D341Med (cell line): ENCODE data around the gene MUC6.

Experiments used
- DNase-seq: peaks from one replicate; pipeline ENCODE4 v3.0.0; 2012; ENCODE audit warnings: low spot score

Gene MUC6

GRCh38 chr11:1072116-1072820, 35.8 kb upstream of the MUC6 start:
- no peak for DNase-seq

GRCh38 chr11:1071571-1072115, 35.1 kb upstream of the MUC6 start:
- no peak for DNase-seq

GRCh38 chr11:1070594-1071462, 34.3 kb upstream of the MUC6 start:
- no peak for DNase-seq

GRCh38 chr11:1069740-1070139, 33.2 kb upstream of the MUC6 start:
- no peak for DNase-seq

- no peak for DNase-seq
Measured at GRCh38 chr11:1067812-1068496, 31.4 kb upstream of the MUC6 start.

- no peak for DNase-seq
Measured at GRCh38 chr11:1064167-1064566, 27.6 kb upstream of the MUC6 start.

- DNase-seq, result no peak
Measured at GRCh38 chr11:1062075-1062820, 25.7 kb upstream of the MUC6 start.

- DNase-seq, result no peak
Measured at GRCh38 chr11:1060852-1061616, 24.5 kb upstream of the MUC6 start.

GRCh38 chr11:1060410-1060809, 23.9 kb upstream of the MUC6 start:
- no peak for DNase-seq

GRCh38 chr11:1059759-1060158, 23.2 kb upstream of the MUC6 start:
- no peak for DNase-seq

- DNase-seq, result no peak
Measured at GRCh38 chr11:1057806-1058205, 21.3 kb upstream of the MUC6 start.

GRCh38 chr11:1055990-1056771, 19.7 kb upstream of the MUC6 start:
- no peak for DNase-seq

- DNase-seq, result no peak
Measured at GRCh38 chr11:1055109-1055703, 18.7 kb upstream of the MUC6 start.

- DNase-seq, result no peak
Measured at GRCh38 chr11:1054143-1055108, 17.9 kb upstream of the MUC6 start.

- DNase-seq, result no peak
Measured at GRCh38 chr11:1053121-1053901, 16.8 kb upstream of the MUC6 start.

- DNase-seq, result no peak
Measured at GRCh38 chr11:1052133-1053011, 15.9 kb upstream of the MUC6 start.
